ENCODE results near the gene ADPGK. TPM values are rescaled to one million over a fixed set of nuclear protein-coding genes. Genes with fewer than 3 reads are reported as not detected.

The ADPGK gene
- total RNA-seq, 1 donor from 2014 or later = 24.8 TPM

DNA sequence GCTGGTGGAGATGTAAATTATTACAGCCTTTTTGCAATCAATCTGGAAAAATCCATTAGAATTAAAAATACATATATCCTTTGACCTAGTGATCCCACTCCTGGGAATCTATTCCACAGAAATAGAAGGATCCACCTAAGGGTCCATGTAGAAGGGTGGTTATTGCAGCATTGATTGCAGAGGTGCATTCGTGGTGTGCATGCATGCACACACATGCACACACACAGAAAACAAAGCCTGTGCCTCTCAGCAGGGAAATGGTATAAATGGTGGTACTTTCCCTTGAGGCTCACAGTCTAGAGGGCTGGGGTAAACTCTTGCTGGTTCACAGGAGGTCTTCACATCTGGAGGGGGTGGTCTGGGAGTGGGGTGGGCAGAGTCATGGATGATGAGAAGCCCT lies 19.4 kb upstream of the ADPGK start:
- intact Hi-C loops (cut with DNase I) = no loop called here
- H3K4me3 ChIP-seq = no peak overlapping the region
- no peak for TF ChIP-seq CTCF (IDR thresholded peaks at IDR 0.05)
- no peaks in the 10 kb centered on the region for H3K9me3 ChIP-seq
- no peaks in the 10 kb centered on the region for H3K36me3 ChIP-seq
- no peak overlapping the region for H3K27ac ChIP-seq
- H3K27me3 ChIP-seq = no peaks in the 10 kb centered on the region
- no peak for DNase-seq (ENCODE audit: low spot score in 2 of 2)
- H3K4me1 ChIP-seq = no peaks in the 10 kb centered on the region

GRCh38 chr15:72801590-72802325 lies 18.2 kb upstream of the ADPGK start:
- Histone ChIP-seq H3K4me3 (no peak overlapping the region), H3K9me3 (no peaks in the 10 kb centered on the region), H3K36me3 (no peaks in the 10 kb centered on the region), H3K27ac (no peak overlapping the region), H3K4me1 (peaks cover 0 to 4% of the 10 kb centered on the region in 2 donors), H3K27me3 (no peaks in the 10 kb centered on the region)
- intact Hi-C loops (cut with DNase I) = no loop called here
- TF ChIP-seq CTCF (IDR thresholded peaks at IDR 0.05) = no peak
- DNase-seq (ENCODE audit: low spot score in 2 of 2) = no peak

- intact Hi-C loops (cut with DNase I) = no loop called here
- Histone ChIP-seq H3K4me1 (peaks cover 0 to 7% of the 10 kb centered on the region in 2 donors), H3K27me3 (no peaks in the 10 kb centered on the region), H3K36me3 (no peaks in the 10 kb centered on the region), H3K4me3 (no peak overlapping the region), H3K9me3 (no peaks in the 10 kb centered on the region), H3K27ac (no peak overlapping the region)
- no peak for DNase-seq (ENCODE audit: low spot score in 2 of 2)
- TF ChIP-seq CTCF (IDR thresholded peaks at IDR 0.05) = no peak
These were observed 17.4 kb upstream of the ADPGK start for GRCh38 chr15:72800833-72801481.

DNA sequence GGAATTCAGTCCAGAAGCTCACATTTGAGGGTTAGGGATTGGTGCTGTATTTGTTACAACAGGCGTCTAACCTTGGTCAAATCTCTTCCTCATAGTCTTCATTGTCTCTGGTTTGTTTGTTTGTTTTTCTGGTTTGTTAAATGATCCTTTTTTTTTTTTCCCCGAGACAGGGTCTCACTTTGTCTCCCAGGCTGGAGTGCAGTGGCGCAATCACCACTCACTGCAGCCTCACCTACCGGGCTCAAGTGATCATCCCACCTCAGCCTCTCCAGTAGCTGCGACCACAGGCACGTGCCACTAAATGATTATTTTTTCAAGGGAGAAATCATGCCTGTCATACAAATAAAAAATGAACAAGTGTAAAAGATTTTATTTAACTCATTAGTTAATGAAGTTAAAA lies 14.3 kb upstream of the ADPGK start:
- no peak for DNase-seq (ENCODE audit: low spot score in 2 of 2)
- H3K36me3 ChIP-seq = no peaks in the 10 kb centered on the region
- peaks cover 0 to 7% of the 10 kb centered on the region in 2 donors for H3K4me1 ChIP-seq
- H3K9me3 ChIP-seq = no peaks in the 10 kb centered on the region
- no peak for TF ChIP-seq CTCF (IDR thresholded peaks at IDR 0.05)
- H3K4me3 ChIP-seq = no peak overlapping the region
- H3K27ac ChIP-seq = no peak overlapping the region
- no peaks in the 10 kb centered on the region for H3K27me3 ChIP-seq
- intact Hi-C loops (cut with DNase I) = loop anchor here (5.0 kb wide), 1 partner anchor 104 kb away; no protein-coding TSS in a partner anchor

GRCh38 chr15:72797338-72797689 lies 13.8 kb upstream of the ADPGK start:
- H3K27me3 ChIP-seq = no peaks in the 10 kb centered on the region
- intact Hi-C loops (cut with DNase I) = loop anchor here (5.0 kb wide), 1 partner anchor 105 kb away; no protein-coding TSS in a partner anchor
- no peaks in the 10 kb centered on the region for H3K36me3 ChIP-seq
- H3K27ac ChIP-seq = peak overlapping the region in 1 of 2 donors; percentile 7
- H3K9me3 ChIP-seq = no peaks in the 10 kb centered on the region
- no peak for DNase-seq (ENCODE audit: low spot score in 2 of 2)
- H3K4me3 ChIP-seq = peak overlapping the region; percentile 51 to 69
- peaks cover 0 to 7% of the 10 kb centered on the region in 2 donors for H3K4me1 ChIP-seq
- no peak for TF ChIP-seq CTCF (IDR thresholded peaks at IDR 0.05)

Data from ascending aorta (tissue), 2 donors.